Measurements from ENCODE around the gene FCRLA. TPM values are rescaled to one million over a fixed set of nuclear protein-coding genes. Genes with fewer than 3 reads are reported as not detected.

FCRLA gene
- total RNA-seq, 1 experiment from 2014 or later = 0.20 TPM

DNA sequence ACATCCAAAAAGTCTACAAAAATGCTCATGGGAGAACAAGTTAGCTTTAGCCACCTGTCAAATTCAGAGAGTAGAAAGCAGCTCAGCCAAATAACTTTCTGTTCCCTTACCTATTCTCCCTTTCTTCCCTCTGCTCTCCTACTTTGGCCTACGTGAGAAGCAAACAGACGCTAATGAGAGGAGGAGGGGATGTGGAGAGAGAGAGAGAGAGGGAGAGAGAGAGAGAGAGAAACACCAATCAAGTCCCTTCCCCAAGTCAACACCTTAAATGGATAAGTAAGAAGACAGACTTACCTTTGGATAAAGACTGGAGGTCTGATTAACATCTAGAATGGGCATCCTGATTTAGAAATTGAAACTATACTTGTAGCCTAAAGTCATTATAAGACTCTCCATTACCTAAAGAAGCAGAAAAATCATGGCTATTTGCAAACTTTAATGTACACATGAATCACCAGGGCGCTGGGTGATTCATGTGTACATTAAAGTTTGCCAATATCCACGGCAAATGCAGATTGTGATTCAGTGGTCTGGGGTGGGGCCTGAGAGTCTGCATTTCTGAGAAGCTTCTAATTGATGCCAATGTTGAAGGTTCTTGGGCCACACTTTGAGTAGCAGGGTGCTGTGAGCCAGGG lies 29.4 kb downstream of the FCRLA start:
- Histone ChIP-seq H4K20me1 (ENCODE audit: insufficient read depth) (no peaks in the 10 kb centered on the region), H2AFZ (peak overlapping the region; percentile 79), H3K4me1 (replicated peaks; ENCODE audit: insufficient read depth) (peaks cover 54% of the 10 kb centered on the region), H3K4me2 (peak overlapping the region; percentile 79), H3K9me3 (ENCODE audit: insufficient read depth, low read depth) (no peaks in the 10 kb centered on the region), H3K4me3 (peak overlapping the region; percentile 41; the same call in 1 of the 2 replicates), H3K36me3 (ENCODE audit: low read depth) (no peaks in the 10 kb centered on the region), H3K27me3 (ENCODE audit: insufficient read depth, low read depth) (no peaks in the 10 kb centered on the region), H3K9me2 (ENCODE audit: insufficient read depth) (no peaks in the 10 kb centered on the region), H3F3A (ENCODE audit: insufficient read depth, low read depth) (peaks cover 30% of the 10 kb centered on the region), H3K27ac (peak overlapping the region; percentile 83), H3K79me2 (ENCODE audit: low read depth) (no peaks in the 10 kb centered on the region)
- DNase-seq = peak in 1 of 2 experiments; percentile 76
- BruUV-seq (replicated peaks) = no TSS peak
- no peak for TF ChIP-seq EZH2 (IDR thresholded peaks at IDR 0.05; ENCODE audit: low read depth)
- TF ChIP-seq, protein P1, sequence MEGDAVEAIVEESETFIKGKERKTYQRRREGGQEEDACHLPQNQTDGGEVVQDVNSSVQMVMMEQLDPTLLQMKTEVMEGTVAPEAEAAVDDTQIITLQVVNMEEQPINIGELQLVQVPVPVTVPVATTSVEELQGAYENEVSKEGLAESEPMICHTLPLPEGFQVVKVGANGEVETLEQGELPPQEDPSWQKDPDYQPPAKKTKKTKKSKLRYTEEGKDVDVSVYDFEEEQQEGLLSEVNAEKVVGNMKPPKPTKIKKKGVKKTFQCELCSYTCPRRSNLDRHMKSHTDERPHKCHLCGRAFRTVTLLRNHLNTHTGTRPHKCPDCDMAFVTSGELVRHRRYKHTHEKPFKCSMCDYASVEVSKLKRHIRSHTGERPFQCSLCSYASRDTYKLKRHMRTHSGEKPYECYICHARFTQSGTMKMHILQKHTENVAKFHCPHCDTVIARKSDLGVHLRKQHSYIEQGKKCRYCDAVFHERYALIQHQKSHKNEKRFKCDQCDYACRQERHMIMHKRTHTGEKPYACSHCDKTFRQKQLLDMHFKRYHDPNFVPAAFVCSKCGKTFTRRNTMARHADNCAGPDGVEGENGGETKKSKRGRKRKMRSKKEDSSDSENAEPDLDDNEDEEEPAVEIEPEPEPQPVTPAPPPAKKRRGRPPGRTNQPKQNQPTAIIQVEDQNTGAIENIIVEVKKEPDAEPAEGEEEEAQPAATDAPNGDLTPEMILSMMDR (conservative IDR thresholded peaks at IDR 0.05) = peak; percentile 36; the same call in 1 of the 2 replicates
- CTCF ChIA-PET = no interaction called here
- POLR2A ChIA-PET (ENCODE audit: unreplicated experiment) = no interaction called here
- intact Hi-C loops (cut with micrococcal nuclease; ENCODE audit: unreplicated experiment) = loop anchor here (5.0 kb wide), 1 partner anchor 524 kb away; no protein-coding TSS in a partner anchor

DNA sequence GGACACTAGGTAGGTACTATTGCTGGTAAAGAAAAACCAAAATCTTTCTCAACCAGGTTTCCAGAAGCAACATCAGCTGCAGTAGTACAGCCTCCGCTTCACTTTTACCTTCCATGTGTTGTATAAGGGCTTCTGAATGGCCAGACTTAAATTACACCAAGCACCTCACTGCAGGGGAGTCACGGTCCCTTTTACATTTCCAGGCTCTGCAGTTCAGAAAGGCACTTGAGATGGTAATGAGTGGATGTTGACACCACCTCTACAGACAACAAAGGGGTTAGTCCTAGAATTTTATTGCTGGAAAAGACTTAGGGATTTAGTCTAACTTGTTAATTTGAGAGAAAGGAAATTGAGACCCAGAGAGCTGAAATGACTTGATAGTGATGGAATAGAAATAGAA lies 30.6 kb downstream of the FCRLA start:
- no TSS peak for BruUV-seq (replicated peaks)
- Histone ChIP-seq H3K9me3 (ENCODE audit: insufficient read depth, low read depth) (no peaks in the 10 kb centered on the region), H3K4me3 (no peak overlapping the region), H2AFZ (no peak overlapping the region), H4K20me1 (ENCODE audit: insufficient read depth) (no peaks in the 10 kb centered on the region), H3K4me1 (replicated peaks; ENCODE audit: insufficient read depth) (peaks cover 47% of the 10 kb centered on the region), H3K36me3 (ENCODE audit: low read depth) (no peaks in the 10 kb centered on the region), H3K27ac (no peak overlapping the region), H3K27me3 (ENCODE audit: insufficient read depth, low read depth) (no peaks in the 10 kb centered on the region), H3K9me2 (ENCODE audit: insufficient read depth) (no peaks in the 10 kb centered on the region), H3K4me2 (no peak overlapping the region), H3K79me2 (ENCODE audit: low read depth) (no peaks in the 10 kb centered on the region), H3F3A (ENCODE audit: insufficient read depth, low read depth) (peaks cover 27% of the 10 kb centered on the region)
- CTCF ChIA-PET = interaction anchor here (0.6 to 0.7 kb wide), 2 partner anchors 29 to 126 kb away, joined by 5 to 7 read pairs; no protein-coding TSS in a partner anchor
- no peak for DNase-seq
- intact Hi-C loops (cut with micrococcal nuclease; ENCODE audit: unreplicated experiment) = loop anchor here (1.0 to 5.0 kb wide), 2 partner anchors 250 to 525 kb away; no protein-coding TSS in a partner anchor
- TF ChIP-seq EZH2 (IDR thresholded peaks at IDR 0.05; ENCODE audit: low read depth) = no peak
- TF ChIP-seq, protein P1 (conservative IDR thresholded peaks at IDR 0.05) = no peak
- POLR2A ChIA-PET (ENCODE audit: unreplicated experiment) = no interaction called here

DNA sequence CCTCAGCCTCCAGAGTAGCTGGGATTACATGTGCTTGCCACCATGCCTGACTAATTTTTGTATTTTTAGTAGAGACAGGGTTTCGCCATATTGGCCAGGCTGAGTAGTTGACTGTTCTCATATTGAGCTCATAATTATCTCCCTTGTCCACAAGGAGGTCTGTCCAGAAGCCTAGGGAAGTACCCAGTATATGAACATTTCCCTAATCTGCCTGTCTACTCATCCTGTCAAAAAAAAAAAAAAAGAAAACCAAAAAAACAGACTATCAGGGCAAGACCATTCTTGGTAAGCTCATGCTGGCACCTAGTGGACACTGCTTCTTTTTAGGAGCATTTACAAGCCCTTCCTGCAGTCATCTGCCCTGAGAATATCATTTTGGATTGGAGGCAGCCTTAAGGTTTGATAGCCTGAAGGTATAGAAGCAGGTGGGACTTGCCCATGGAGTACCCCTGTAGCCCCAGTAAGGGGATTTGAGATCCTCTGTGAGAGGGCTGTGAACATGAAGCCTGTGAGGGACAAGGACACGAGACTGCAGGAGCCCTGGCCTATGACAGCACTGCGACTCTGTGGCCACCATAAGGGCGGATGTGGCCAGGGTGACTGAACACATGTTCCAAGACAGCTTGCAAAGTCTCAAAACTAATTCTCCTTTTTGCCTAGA lies 31.7 kb downstream of the FCRLA start:
- H3K4me1 ChIP-seq (replicated peaks; ENCODE audit: insufficient read depth) = peaks cover 37% of the 10 kb centered on the region
- no peaks in the 10 kb centered on the region for H4K20me1 ChIP-seq (ENCODE audit: insufficient read depth)
- ChIA-PET POLR2A (ENCODE audit: unreplicated experiment) (interaction anchor here (0.6 kb wide), 1 partner anchor 230 kb away, joined by 17 read pairs; no protein-coding TSS in a partner anchor), CTCF (interaction anchor here (0.7 to 1.0 kb wide), 4 partner anchors 11 to 515 kb away, joined by 3 to 6 read pairs (median 6); no protein-coding TSS in a partner anchor)
- H2AFZ ChIP-seq = no peak overlapping the region
- no peak overlapping the region for H3K4me2 ChIP-seq
- H3K79me2 ChIP-seq (ENCODE audit: low read depth) = no peaks in the 10 kb centered on the region
- BruUV-seq (replicated peaks) = no TSS peak
- no peaks in the 10 kb centered on the region for H3K9me2 ChIP-seq (ENCODE audit: insufficient read depth)
- H3K9me3 ChIP-seq (ENCODE audit: insufficient read depth, low read depth) = no peaks in the 10 kb centered on the region
- no peak overlapping the region for H3K4me3 ChIP-seq
- intact Hi-C loops (cut with micrococcal nuclease; ENCODE audit: unreplicated experiment) = loop anchor here (1.0 to 5.0 kb wide), 2 partner anchors 251 to 526 kb away; no protein-coding TSS in a partner anchor
- no peak for TF ChIP-seq EZH2 (IDR thresholded peaks at IDR 0.05; ENCODE audit: low read depth)
- TF ChIP-seq, protein P1 (conservative IDR thresholded peaks at IDR 0.05) = peak; percentile 76
- H3K27me3 ChIP-seq (ENCODE audit: insufficient read depth, low read depth) = no peaks in the 10 kb centered on the region
- H3K36me3 ChIP-seq (ENCODE audit: low read depth) = no peaks in the 10 kb centered on the region
- DNase-seq = peak; percentile 48 to 70
- H3F3A ChIP-seq (ENCODE audit: insufficient read depth, low read depth) = peaks cover 18% of the 10 kb centered on the region
- H3K27ac ChIP-seq = no peak overlapping the region

Data from PC-9 (cell line).